Measurements from ENCODE around the gene HSDL1.

The HSDL1 gene

GRCh38 chr16:84104231-84104630, 40.7 kb downstream of the HSDL1 start:
- DNase-seq: no peak

GRCh38 chr16:84103678-84104077, 41.3 kb downstream of the HSDL1 start:
- no peak for DNase-seq

- DNase-seq: no peak
These were observed 46.0 kb downstream of the HSDL1 start for GRCh38 chr16:84098939-84099338.

- DNase-seq: no peak
These were observed 48.5 kb downstream of the HSDL1 start for GRCh38 chr16:84096447-84097005.

- DNase-seq: no peak
These were observed 49.5 kb downstream of the HSDL1 start for GRCh38 chr16:84095466-84095865.

- DNase-seq: no peak
These were observed 51.1 kb downstream of the HSDL1 start for GRCh38 chr16:84093879-84094270.

GRCh38 chr16:84093120-84093878, 51.7 kb downstream of the HSDL1 start:
- no peak for DNase-seq

- DNase-seq: no peak
These were observed 53.5 kb downstream of the HSDL1 start for GRCh38 chr16:84091460-84091859.

- DNase-seq: no peak
These were observed 54.8 kb downstream of the HSDL1 start for GRCh38 chr16:84090211-84090610.

GRCh38 chr16:84088695-84089395, 56.1 kb downstream of the HSDL1 start:
- peak; percentile 64 for DNase-seq

- DNase-seq: no peak
These were observed 57.4 kb downstream of the HSDL1 start for GRCh38 chr16:84087466-84088151.

GRCh38 chr16:84087001-84087400, 58.0 kb downstream of the HSDL1 start:
- DNase-seq: no peak

GRCh38 chr16:84086341-84086740, 58.6 kb downstream of the HSDL1 start:
- no peak for DNase-seq

GRCh38 chr16:84085773-84086172, 59.2 kb downstream of the HSDL1 start:
- no peak for DNase-seq

GRCh38 chr16:84085271-84085667, 59.7 kb downstream of the HSDL1 start:
- DNase-seq: no peak

- peak; percentile 65 for DNase-seq
These were observed 60.3 kb downstream of the HSDL1 start for GRCh38 chr16:84084570-84085270.

- no peak for DNase-seq
These were observed 62.0 kb downstream of the HSDL1 start for GRCh38 chr16:84082835-84083569.

- no peak for DNase-seq
These were observed 62.9 kb downstream of the HSDL1 start for GRCh38 chr16:84082110-84082509.

- DNase-seq: no peak
These were observed 63.5 kb downstream of the HSDL1 start for GRCh38 chr16:84081446-84081989.

GRCh38 chr16:84080813-84081212, 64.2 kb downstream of the HSDL1 start:
- DNase-seq: no peak

GRCh38 chr16:84080378-84080777, 64.6 kb downstream of the HSDL1 start:
- no peak for DNase-seq

- DNase-seq: no peak
These were observed 65.3 kb downstream of the HSDL1 start for GRCh38 chr16:84079664-84080063.

Data from activated T-cell treated with anti-CD3 and anti-CD28 coated beads, Interleukin-2, amount 50 U/mL, for 1 hour (primary cell).